PFSK-1 (cell line): ENCODE results near the gene KCNJ5. TPM values are rescaled to one million over a fixed set of nuclear protein-coding genes. Genes with fewer than 3 reads are reported as not detected.

Source experiments
- FOXP2 ChIP-seq: optimal IDR thresholded peaks from 2 replicates; pipeline ENCODE3; 2011; ENCODE audit warnings: borderline replicate concordance, control low read depth, inconsistent platforms; ENCODE audit not compliant: insufficient read depth; ENCODE audit errors: extremely low read length, extremely low read depth
- POLR2AphosphoS5 ChIP-seq: IDR thresholded peaks from 2 replicates; pipeline ENCODE4 v1.6.1; 2012; ENCODE audit warnings: low read depth, mild to moderate bottlenecking, control low read depth, low read length, moderate library complexity
- REST ChIP-seq, 2 experiments: IDR thresholded peaks; 2 replicates each; pipeline versions ENCODE4 v1.6.1 to v1.8.0; 2011 to 2012; ENCODE audit warnings: low read depth in 2 of 2, low read length in 2 of 2, control low read depth in 1 of 2, inconsistent platforms in 1 of 2, mild to moderate bottlenecking in 1 of 2, moderate library complexity in 1 of 2; ENCODE audit not compliant: insufficient read depth in 1 of 2
- SIN3A ChIP-seq: IDR thresholded peaks from 2 replicates; pipeline ENCODE4 v1.6.1; 2012; ENCODE audit warnings: mild to moderate bottlenecking, low read length, moderate library complexity, borderline replicate concordance; ENCODE audit not compliant: insufficient read depth
- TAF1 ChIP-seq: IDR thresholded peaks from 2 replicates; pipeline ENCODE4 v1.6.1; 2012; ENCODE audit warnings: low read length, control low read depth, borderline replicate concordance; ENCODE audit not compliant: insufficient read depth
- polyA plus RNA-seq: library from polyadenylated mRNA; unstranded; fragments of >200 nt; gene quantifications from one replicate; pipeline ENCODE4 v1.2.1, GENCODE V29; 2012; ENCODE audit warnings: low read depth, missing spikeins; ENCODE audit not compliant: insufficient read length

KCNJ5 gene
- polyA plus RNA-seq = not detected

GRCh38 chr11:128890543-128891368 lies at the start of gene KCNJ5:
Gene KCNJ5, plus strand, starts transcription at chr11:128891356. Its CDS starts 19,918 bp downstream, at chr11:128911274.
- no peak for TF ChIP-seq POLR2AphosphoS5
- TF ChIP-seq TAF1 = no peak

- TF ChIP-seq POLR2AphosphoS5 = no peak
- TF ChIP-seq FOXP2 = no peak
These were observed 49.6 kb upstream of the KCNJ5 start for GRCh38 chr11:128841461-128842072.

GRCh38 chr11:128843198-128843785 lies 47.9 kb upstream of the KCNJ5 start:
- TF ChIP-seq TAF1 (no peak), POLR2AphosphoS5 (no peak), SIN3A (no peak), REST (IDR thresholded peaks at IDR 0.05; ENCODE audit: insufficient read depth in 1 of 2, low read depth in 2 of 2, low read length in 2 of 2) (no peak), FOXP2 (no peak)

GRCh38 chr11:128845334-128845780 lies 45.8 kb upstream of the KCNJ5 start:
- no peak for TF ChIP-seq SIN3A
- TF ChIP-seq REST (IDR thresholded peaks at IDR 0.05; ENCODE audit: insufficient read depth in 1 of 2, low read depth in 2 of 2, low read length in 2 of 2) = no peak
- TF ChIP-seq FOXP2 = no peak
- TF ChIP-seq TAF1 = no peak
- TF ChIP-seq POLR2AphosphoS5 = no peak

- TF ChIP-seq POLR2AphosphoS5 (no peak), REST (IDR thresholded peaks at IDR 0.05; ENCODE audit: insufficient read depth in 1 of 2, low read depth in 2 of 2, low read length in 2 of 2) (no peak)
These were observed 44.2 kb upstream of the KCNJ5 start for GRCh38 chr11:128846985-128847384.

- TF ChIP-seq REST (IDR thresholded peaks at IDR 0.05; ENCODE audit: insufficient read depth in 1 of 2, low read depth in 2 of 2, low read length in 2 of 2) = no peak
- peak; percentile 39 for TF ChIP-seq FOXP2
These were observed 42.2 kb upstream of the KCNJ5 start for GRCh38 chr11:128848815-128849455.
